ENCODE results near the gene DTHD1. TPM values are rescaled to one million over a fixed set of nuclear protein-coding genes. Genes with fewer than 3 reads are reported as not detected.
A peak's percentile ranks its signal among the peaks of the same experiment; 100 is the strongest.

Gene DTHD1
- total and polyA plus RNA-seq, 10 of the 15 experiments (the other 5 are each of a cell fraction or from before 2014, with no cell fraction given): 0.05 to 2.8 (median 1.4) TPM

- TF ChIP-seq CHD4 (IDR thresholded peaks at IDR 0.05) (no peak), NR2C1 (IDR thresholded peaks at IDR 0.05) (no peak), SREBF2 (IDR thresholded peaks at IDR 0.05; ENCODE audit: low read length) (no peak), STAT3 (IDR thresholded peaks at IDR 0.05; ENCODE audit: low read depth, low read length) (peak; percentile 73; the same call in 1 of the 2 replicates), RBBP5 (conservative IDR thresholded peaks at IDR 0.05) (no peak), PML (IDR thresholded peaks at IDR 0.05; ENCODE audit: low read length) (peak; percentile 44; the same call in 1 of the 2 replicates), LARP7 (IDR thresholded peaks at IDR 0.05) (no peak), RFX5 (IDR thresholded peaks at IDR 0.05; ENCODE audit: low read depth, low read length) (no peak), CHD2 (IDR thresholded peaks at IDR 0.05; ENCODE audit: borderline replicate concordance, low read depth, low read length) (peak; percentile 38; the same call in 1 of the 2 replicates), SIN3A (IDR thresholded peaks at IDR 0.05; ENCODE audit: low read depth, low read length) (no peak), NFYA (IDR thresholded peaks at IDR 0.05; ENCODE audit: borderline replicate concordance, low read depth, low read length) (no peak), ZNF24 (IDR thresholded peaks at IDR 0.05) (peak; percentile 80), RELA (IDR thresholded peaks at IDR 0.05; ENCODE audit: borderline replicate concordance, partially characterized antibody) (no peak), HDGF (IDR thresholded peaks at IDR 0.05) (no peak), IKZF1 (conservative IDR thresholded peaks at IDR 0.05) (peak; percentile 97), IRF3 (IDR thresholded peaks at IDR 0.05) (no peak), BHLHE40 (IDR thresholded peaks at IDR 0.05; ENCODE audit: borderline replicate concordance in 1 of 2, low read depth in 2 of 2, low read length in 1 of 2) (peak; percentile 66 to 76), ATF7 (IDR thresholded peaks at IDR 0.05; ENCODE audit: low read depth) (peak; percentile 94), BMI1 (IDR thresholded peaks at IDR 0.05; ENCODE audit: borderline replicate concordance) (peak; percentile 87), SPI1 (IDR thresholded peaks at IDR 0.05; ENCODE audit: borderline replicate concordance, insufficient read depth, low read depth, low read length) (peak; percentile 95), ATF3 (IDR thresholded peaks at IDR 0.05; ENCODE audit: borderline replicate concordance, extremely low read depth, low read depth, low read length) (no peak), FOXK2 (IDR thresholded peaks at IDR 0.05) (no peak), CBX3 (IDR thresholded peaks at IDR 0.05; ENCODE audit: borderline replicate concordance, low read depth) (no peak), NFYB (IDR thresholded peaks at IDR 0.05; ENCODE audit: insufficient read depth, low read depth, low read length) (no peak)
- TF ChIP-seq, protein P1, sequence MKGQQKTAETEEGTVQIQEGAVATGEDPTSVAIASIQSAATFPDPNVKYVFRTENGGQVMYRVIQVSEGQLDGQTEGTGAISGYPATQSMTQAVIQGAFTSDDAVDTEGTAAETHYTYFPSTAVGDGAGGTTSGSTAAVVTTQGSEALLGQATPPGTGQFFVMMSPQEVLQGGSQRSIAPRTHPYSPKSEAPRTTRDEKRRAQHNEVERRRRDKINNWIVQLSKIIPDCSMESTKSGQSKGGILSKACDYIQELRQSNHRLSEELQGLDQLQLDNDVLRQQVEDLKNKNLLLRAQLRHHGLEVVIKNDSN (IDR thresholded peaks at IDR 0.05; ENCODE audit: borderline replicate concordance, extremely low read length, insufficient read depth, low read depth, low read length): no peak
- TF ChIP-seq, protein P2, sequence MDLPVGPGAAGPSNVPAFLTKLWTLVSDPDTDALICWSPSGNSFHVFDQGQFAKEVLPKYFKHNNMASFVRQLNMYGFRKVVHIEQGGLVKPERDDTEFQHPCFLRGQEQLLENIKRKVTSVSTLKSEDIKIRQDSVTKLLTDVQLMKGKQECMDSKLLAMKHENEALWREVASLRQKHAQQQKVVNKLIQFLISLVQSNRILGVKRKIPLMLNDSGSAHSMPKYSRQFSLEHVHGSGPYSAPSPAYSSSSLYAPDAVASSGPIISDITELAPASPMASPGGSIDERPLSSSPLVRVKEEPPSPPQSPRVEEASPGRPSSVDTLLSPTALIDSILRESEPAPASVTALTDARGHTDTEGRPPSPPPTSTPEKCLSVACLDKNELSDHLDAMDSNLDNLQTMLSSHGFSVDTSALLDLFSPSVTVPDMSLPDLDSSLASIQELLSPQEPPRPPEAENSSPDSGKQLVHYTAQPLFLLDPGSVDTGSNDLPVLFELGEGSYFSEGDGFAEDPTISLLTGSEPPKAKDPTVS (IDR thresholded peaks at IDR 0.05; ENCODE audit: low read depth, low read length): no peak
- TF ChIP-seq, protein P3, sequence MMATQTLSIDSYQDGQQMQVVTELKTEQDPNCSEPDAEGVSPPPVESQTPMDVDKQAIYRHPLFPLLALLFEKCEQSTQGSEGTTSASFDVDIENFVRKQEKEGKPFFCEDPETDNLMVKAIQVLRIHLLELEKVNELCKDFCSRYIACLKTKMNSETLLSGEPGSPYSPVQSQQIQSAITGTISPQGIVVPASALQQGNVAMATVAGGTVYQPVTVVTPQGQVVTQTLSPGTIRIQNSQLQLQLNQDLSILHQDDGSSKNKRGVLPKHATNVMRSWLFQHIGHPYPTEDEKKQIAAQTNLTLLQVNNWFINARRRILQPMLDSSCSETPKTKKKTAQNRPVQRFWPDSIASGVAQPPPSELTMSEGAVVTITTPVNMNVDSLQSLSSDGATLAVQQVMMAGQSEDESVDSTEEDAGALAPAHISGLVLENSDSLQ (IDR thresholded peaks at IDR 0.05): peak; percentile 92
Measured at GRCh38 chr4:36285784-36286480, 4.5 kb downstream of the DTHD1 start (continued).
